HEK293 (cell line): ENCODE results near the gene SULF2.

ENCODE experiments used
- CTCF ChIA-PET: fragments of 350-600 bp; formaldehyde crosslinking; extraction: SDS; loops from one replicate; lab custom pipeline; 2021; ENCODE audit warnings: antibody characterized with exemption; lab: Yijun Ruan, JAX
- POLR2A ChIA-PET: fragments of 300-600 bp; formaldehyde crosslinking; extraction: SDS; loops from one replicate; lab custom pipeline; 2020; ENCODE audit warnings: antibody characterized with exemption, inconsistent platforms; lab: Yijun Ruan, JAX
- H3K27ac ChIP-seq: fragments of 200-500 bp; sonication (Bioruptor generic); 2 replicates; pipeline ENCODE4 v1.5.1; 2014; ENCODE audit warnings: low read depth, low read length, control low read depth, inconsistent platforms; ENCODE audit errors: extremely low read depth
- H3K36me3 ChIP-seq, 2 experiments: fragments of 200-500 bp in 1 of 2; sonication (Bioruptor generic) in 1 of 2; 1 replicate in 1 of 2; 2 replicates in 1 of 2; pipeline ENCODE4 v1.5.1; 2014 to 2017; ENCODE audit warnings: inconsistent platforms in 2 of 2, low read length in 2 of 2; ENCODE audit not compliant: control insufficient read depth in 2 of 2, insufficient read depth in 1 of 2
- H3K4me1 ChIP-seq: fragments of 200-500 bp; sonication (Bioruptor generic); 2 replicates; pipeline ENCODE4 v1.5.1; 2014; ENCODE audit warnings: mild to moderate bottlenecking, low read length, inconsistent platforms; ENCODE audit not compliant: control insufficient read depth, insufficient read depth
- H3K4me3 ChIP-seq: 2 replicates; pipeline ENCODE4 v1.5.1; 2011; ENCODE audit warnings: low read depth, mild to moderate bottlenecking, control low read depth, low read length, moderate library complexity
- H3K9me3 ChIP-seq: fragments of 200-500 bp; sonication (Bioruptor generic); 2 replicates; pipeline ENCODE4 v1.5.1; 2014; ENCODE audit warnings: low read depth, low read length, inconsistent platforms; ENCODE audit not compliant: control insufficient read depth, insufficient read depth
- KLF16 ChIP-seq: fragments of 450-650 bp; formaldehyde crosslinking; IDR thresholded peaks from 2 replicates; pipeline ENCODE4 v1.5.1; 2017; ENCODE audit warnings: missing biosample characterization, missing genetic modification characterization
- SCRT1 ChIP-seq: fragments of 450-650 bp; formaldehyde crosslinking; IDR thresholded peaks from 2 replicates; pipeline ENCODE4 v1.5.1; 2016; ENCODE audit warnings: missing biosample characterization, missing genetic modification characterization, borderline replicate concordance
- ZBTB21 ChIP-seq: fragments of 450-650 bp; formaldehyde crosslinking; IDR thresholded peaks from 2 replicates; pipeline ENCODE4 v1.5.1; 2017; ENCODE audit warnings: missing biosample characterization, missing genetic modification characterization
- ZNF184 ChIP-seq: fragments of 450-650 bp; IDR thresholded peaks from 2 replicates; pipeline ENCODE4 v1.5.1; 2018; ENCODE audit warnings: missing biosample characterization, mild to moderate bottlenecking, missing genetic modification characterization
- ZNF19 ChIP-seq: fragments of 450-650 bp; formaldehyde crosslinking; IDR thresholded peaks from 2 replicates; pipeline ENCODE4; 2016; ENCODE audit warnings: missing biosample characterization, missing genetic modification characterization, low read depth
- ZNF335 ChIP-seq: fragments of 450-650 bp; formaldehyde crosslinking; conservative IDR thresholded peaks from 2 replicates; pipeline ENCODE4 v1.5.1; 2016; ENCODE audit warnings: missing biosample characterization, missing genetic modification characterization
- ZNF354C ChIP-seq: fragments of 450-650 bp; formaldehyde crosslinking; IDR thresholded peaks from 2 replicates; pipeline ENCODE4 v1.5.1; 2016; ENCODE audit warnings: missing biosample characterization, missing genetic modification characterization, low read depth, borderline replicate concordance
- ZNF510 ChIP-seq: fragments of 450-650 bp; formaldehyde crosslinking; IDR thresholded peaks from 2 replicates; pipeline ENCODE4 v1.5.1; 2018; ENCODE audit warnings: mild to moderate bottlenecking, missing genetic modification characterization, missing biosample characterization; ENCODE audit not compliant: insufficient replicate concordance
- ZNF621 ChIP-seq: fragments of 450-650 bp; formaldehyde crosslinking; IDR thresholded peaks from 2 replicates; pipeline ENCODE4 v1.5.1; 2017; ENCODE audit warnings: missing biosample characterization, missing genetic modification characterization
- ZNF791 ChIP-seq: fragments of 450-650 bp; formaldehyde crosslinking; IDR thresholded peaks from 2 replicates; pipeline ENCODE4 v1.5.1; 2016; ENCODE audit warnings: missing biosample characterization, missing genetic modification characterization
- ZNF843 ChIP-seq: fragments of 450-650 bp; formaldehyde crosslinking; IDR thresholded peaks from 2 replicates; pipeline ENCODE4 v1.5.1; 2016; ENCODE audit warnings: missing biosample characterization, missing genetic modification characterization
- ZXDB ChIP-seq: fragments of 450-650 bp; formaldehyde crosslinking; IDR thresholded peaks from 2 replicates; pipeline ENCODE4 v1.5.1; 2016; ENCODE audit warnings: missing biosample characterization, missing genetic modification characterization
- TF ChIP-seq, protein P1 (sequence below): fragments of 450-650 bp; formaldehyde crosslinking; IDR thresholded peaks from 2 replicates; pipeline ENCODE4; 2016; ENCODE audit warnings: missing biosample characterization, missing genetic modification characterization
- TF ChIP-seq, protein P2 (sequence below): fragments of 450-650 bp; formaldehyde crosslinking; IDR thresholded peaks from 2 replicates; pipeline ENCODE4 v1.5.1; 2016; ENCODE audit warnings: missing biosample characterization, missing genetic modification characterization, low read depth
- TF ChIP-seq, protein P3 (sequence below): fragments of 450-650 bp; formaldehyde crosslinking; IDR thresholded peaks from 2 replicates; pipeline ENCODE4 v1.5.1; 2016; ENCODE audit warnings: missing biosample characterization, missing genetic modification characterization
- TF ChIP-seq, protein P4 (sequence below): fragments of 450-650 bp; formaldehyde crosslinking; optimal IDR thresholded peaks from 2 replicates; pipeline ENCODE3; 2016; ENCODE audit warnings: missing biosample characterization, mild to moderate bottlenecking, missing genetic modification characterization
- TF ChIP-seq, protein P5 (sequence below): fragments of 450-650 bp; formaldehyde crosslinking; IDR thresholded peaks from 2 replicates; pipeline ENCODE4 v1.5.1; 2017; ENCODE audit warnings: missing biosample characterization, missing genetic modification characterization

SULF2 gene

DNA sequence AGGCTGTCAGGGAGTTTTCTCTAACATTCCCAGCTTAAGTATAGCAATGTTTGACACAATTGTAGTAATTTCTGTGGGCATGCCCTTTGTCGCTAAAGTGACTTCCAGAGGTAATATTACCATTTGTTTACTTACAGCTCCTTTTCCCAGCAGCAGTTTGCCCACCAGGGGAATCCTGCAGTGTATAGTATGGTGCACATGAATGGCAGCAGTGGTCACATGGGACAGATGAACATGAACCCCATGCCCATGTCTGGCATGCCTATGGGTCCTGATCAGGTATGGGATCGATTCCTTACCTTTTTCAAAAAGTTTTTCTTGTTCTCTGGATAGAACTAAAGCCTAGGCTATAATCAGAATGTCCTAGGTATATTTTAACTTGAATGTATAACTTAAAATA lies 132.5 kb downstream of the SULF2 start:
- CTCF ChIA-PET, result interaction anchor here (0.6 to 1.0 kb wide), 4 partner anchors 9 to 968 kb away, joined by 3 to 6 read pairs (median 4); no protein-coding TSS in a partner anchor

DNA sequence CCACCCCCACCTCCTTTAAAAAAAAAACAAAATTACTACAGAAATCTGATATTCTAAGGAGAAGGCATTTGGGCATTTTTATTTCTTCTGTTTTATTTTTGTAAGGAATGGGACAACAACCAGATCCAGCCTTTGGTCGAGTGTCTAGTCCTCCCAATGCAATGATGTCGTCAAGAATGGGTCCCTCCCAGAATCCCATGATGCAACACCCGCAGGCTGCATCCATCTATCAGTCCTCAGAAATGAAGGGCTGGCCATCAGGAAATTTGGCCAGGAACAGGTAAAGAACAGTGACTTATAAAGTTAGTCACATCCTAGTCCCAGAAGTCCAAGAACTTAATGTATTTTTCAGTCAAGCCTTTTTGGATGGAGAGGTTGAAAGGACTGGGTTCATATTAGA lies 133.0 kb downstream of the SULF2 start:
- peaks cover 11 to 61% of the 10 kb centered on the region in 2 experiments for H3K36me3 ChIP-seq
- no peaks in the 10 kb centered on the region for H3K4me1 ChIP-seq
- H3K4me3 ChIP-seq, result no peak overlapping the region
- POLR2A ChIA-PET, result no interaction called here
- TF ChIP-seq, protein P1, sequence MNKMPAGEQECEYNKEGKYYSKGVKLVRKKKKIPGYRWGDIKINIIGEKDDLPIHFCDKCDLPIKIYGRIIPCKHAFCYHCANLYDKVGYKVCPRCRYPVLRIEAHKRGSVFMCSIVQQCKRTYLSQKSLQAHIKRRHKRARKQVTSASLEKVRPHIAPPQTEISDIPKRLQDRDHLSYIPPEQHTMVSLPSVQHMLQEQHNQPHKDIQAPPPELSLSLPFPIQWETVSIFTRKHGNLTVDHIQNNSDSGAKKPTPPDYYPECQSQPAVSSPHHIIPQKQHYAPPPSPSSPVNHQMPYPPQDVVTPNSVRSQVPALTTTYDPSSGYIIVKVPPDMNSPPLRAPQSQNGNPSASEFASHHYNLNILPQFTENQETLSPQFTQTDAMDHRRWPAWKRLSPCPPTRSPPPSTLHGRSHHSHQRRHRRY (tag by site-specific recombination), result no peak
- TF ChIP-seq, protein P2, sequence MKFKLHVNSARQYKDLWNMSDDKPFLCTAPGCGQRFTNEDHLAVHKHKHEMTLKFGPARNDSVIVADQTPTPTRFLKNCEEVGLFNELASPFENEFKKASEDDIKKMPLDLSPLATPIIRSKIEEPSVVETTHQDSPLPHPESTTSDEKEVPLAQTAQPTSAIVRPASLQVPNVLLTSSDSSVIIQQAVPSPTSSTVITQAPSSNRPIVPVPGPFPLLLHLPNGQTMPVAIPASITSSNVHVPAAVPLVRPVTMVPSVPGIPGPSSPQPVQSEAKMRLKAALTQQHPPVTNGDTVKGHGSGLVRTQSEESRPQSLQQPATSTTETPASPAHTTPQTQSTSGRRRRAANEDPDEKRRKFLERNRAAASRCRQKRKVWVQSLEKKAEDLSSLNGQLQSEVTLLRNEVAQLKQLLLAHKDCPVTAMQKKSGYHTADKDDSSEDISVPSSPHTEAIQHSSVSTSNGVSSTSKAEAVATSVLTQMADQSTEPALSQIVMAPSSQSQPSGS (tag by site-specific recombination), result peak; percentile 47; the same call in 1 of the 2 replicates
- H3K27ac ChIP-seq, result no peak overlapping the region
- no peaks in the 10 kb centered on the region for H3K9me3 ChIP-seq
- CTCF ChIA-PET, result interaction anchor here (0.6 to 1.0 kb wide), 4 partner anchors 10 to 968 kb away, joined by 3 to 6 read pairs (median 4); no protein-coding TSS in a partner anchor

More for the DNA sequence above, 132.5 kb downstream of the SULF2 start:
- no peaks in the 10 kb centered on the region for H3K9me3 ChIP-seq
- no peak overlapping the region for H3K27ac ChIP-seq
- peaks cover 11 to 66% of the 10 kb centered on the region in 2 experiments for H3K36me3 ChIP-seq
- H3K4me3 ChIP-seq, result no peak overlapping the region
- POLR2A ChIA-PET, result no interaction called here
- TF ChIP-seq, protein P3, sequence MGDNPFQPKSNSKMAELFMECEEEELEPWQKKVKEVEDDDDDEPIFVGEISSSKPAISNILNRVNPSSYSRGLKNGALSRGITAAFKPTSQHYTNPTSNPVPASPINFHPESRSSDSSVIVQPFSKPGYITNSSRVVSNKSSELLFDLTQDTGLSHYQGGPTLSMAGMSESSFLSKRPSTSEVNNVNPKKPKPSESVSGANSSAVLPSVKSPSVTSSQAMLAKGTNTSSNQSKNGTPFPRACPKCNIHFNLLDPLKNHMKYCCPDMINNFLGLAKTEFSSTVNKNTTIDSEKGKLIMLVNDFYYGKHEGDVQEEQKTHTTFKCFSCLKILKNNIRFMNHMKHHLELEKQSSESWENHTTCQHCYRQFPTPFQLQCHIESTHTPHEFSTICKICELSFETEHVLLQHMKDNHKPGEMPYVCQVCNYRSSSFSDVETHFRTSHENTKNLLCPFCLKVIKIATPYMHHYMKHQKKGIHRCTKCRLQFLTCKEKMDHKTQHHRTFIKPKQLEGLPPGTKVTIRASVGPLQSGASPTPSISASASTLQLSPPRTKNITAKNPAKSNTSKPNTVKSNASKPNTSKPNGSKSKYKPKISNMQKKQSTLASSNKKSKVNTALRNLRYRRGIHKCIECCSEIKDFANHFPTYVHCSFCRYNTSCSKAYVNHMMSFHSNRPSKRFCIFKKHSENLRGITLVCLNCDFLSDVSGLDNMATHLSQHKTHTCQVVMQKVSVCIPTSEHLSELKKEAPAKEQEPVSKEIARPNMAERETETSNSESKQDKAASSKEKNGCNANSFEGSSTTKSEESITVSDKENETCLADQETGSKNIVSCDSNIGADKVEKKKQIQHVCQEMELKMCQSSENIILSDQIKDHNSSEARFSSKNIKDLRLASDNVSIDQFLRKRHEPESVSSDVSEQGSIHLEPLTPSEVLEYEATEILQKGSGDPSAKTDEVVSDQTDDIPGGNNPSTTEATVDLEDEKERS (tag by site-specific recombination), result no peak
- TF ChIP-seq KLF16, result no peak
- no peak for TF ChIP-seq ZNF791 (tag by site-specific recombination)
- TF ChIP-seq SCRT1 (tag by site-specific recombination), result no peak
- TF ChIP-seq, protein P4, sequence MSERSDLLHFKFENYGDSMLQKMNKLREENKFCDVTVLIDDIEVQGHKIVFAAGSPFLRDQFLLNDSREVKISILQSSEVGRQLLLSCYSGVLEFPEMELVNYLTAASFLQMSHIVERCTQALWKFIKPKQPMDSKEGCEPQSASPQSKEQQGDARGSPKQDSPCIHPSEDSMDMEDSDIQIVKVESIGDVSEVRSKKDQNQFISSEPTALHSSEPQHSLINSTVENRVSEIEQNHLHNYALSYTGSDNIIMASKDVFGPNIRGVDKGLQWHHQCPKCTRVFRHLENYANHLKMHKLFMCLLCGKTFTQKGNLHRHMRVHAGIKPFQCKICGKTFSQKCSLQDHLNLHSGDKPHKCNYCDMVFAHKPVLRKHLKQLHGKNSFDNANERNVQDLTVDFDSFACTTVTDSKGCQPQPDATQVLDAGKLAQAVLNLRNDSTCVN (tag by site-specific recombination), result no peak
- no peak for TF ChIP-seq ZNF184 (tag by site-specific recombination)
- TF ChIP-seq ZNF510 (tag by site-specific recombination), result no peak
- no peaks in the 10 kb centered on the region for H3K4me1 ChIP-seq

DNA sequence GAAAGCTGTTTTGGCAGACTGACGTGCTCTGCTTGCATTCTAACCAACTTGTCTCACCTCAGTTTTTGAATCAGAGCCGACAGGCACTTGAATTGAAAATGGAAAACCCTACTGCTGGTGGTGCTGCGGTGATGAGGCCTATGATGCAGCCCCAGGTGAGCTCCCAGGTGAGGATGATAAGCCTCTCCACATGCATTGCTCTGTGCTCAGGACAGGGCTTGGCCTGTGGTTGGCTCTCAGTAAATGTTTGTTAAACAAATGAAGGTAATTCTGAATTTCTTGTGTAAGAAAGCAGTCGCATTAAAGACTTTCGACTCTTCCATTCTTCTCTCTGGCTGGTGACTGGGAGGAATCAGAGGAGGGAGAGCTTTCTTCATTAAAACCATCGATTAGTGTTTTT lies 136.3 kb downstream of the SULF2 start:
- H3K4me3 ChIP-seq, result no peak overlapping the region
- peaks cover 9 to 48% of the 10 kb centered on the region in 2 experiments for H3K36me3 ChIP-seq
- CTCF ChIA-PET, result interaction anchor here (0.6 to 2.4 kb wide), 5 partner anchors 14 to 972 kb away, joined by 3 to 10 read pairs (median 4); no protein-coding TSS in a partner anchor
- POLR2A ChIA-PET, result no interaction called here
- no peaks in the 10 kb centered on the region for H3K9me3 ChIP-seq
- H3K27ac ChIP-seq, result no peak overlapping the region
- no peaks in the 10 kb centered on the region for H3K4me1 ChIP-seq
- TF ChIP-seq, protein P4 (tag by site-specific recombination), result no peak
- TF ChIP-seq ZXDB (tag by site-specific recombination) (no peak), ZBTB21 (no peak), ZNF621 (tag by site-specific recombination) (no peak), ZNF354C (no peak), ZNF19 (tag by site-specific recombination) (no peak), ZNF335 (tag by site-specific recombination) (no peak), ZNF843 (no peak)
- TF ChIP-seq, protein P3 (tag by site-specific recombination), result no peak
- TF ChIP-seq, protein P5, sequence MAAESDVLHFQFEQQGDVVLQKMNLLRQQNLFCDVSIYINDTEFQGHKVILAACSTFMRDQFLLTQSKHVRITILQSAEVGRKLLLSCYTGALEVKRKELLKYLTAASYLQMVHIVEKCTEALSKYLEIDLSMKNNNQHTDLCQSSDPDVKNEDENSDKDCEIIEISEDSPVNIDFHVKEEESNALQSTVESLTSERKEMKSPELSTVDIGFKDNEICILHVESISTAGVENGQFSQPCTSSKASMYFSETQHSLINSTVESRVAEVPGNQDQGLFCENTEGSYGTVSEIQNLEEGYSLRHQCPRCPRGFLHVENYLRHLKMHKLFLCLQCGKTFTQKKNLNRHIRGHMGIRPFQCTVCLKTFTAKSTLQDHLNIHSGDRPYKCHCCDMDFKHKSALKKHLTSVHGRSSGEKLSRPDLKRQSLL (tag by site-specific recombination), result no peak
